Sigmoid colon (tissue), 7 donors: ENCODE measurements around the gene AP4B1. TPM values are rescaled to one million over a fixed set of nuclear protein-coding genes. Genes with fewer than 3 reads are reported as not detected.
"Not testable (repeated sequence)": the region's sequence is repeated elsewhere in the genome, so short reads cannot be mapped to it uniquely, and the experiment has no call there.

ENCODE experiments used
- DNase-seq: peaks from one replicate; pipeline ENCODE4 v3.0.0-alpha.2; 2019
- H3K27ac ChIP-seq, 4 donors: fragments of 200-600 bp; sonication (generic); one replicate each; pipeline ENCODE4 v1.5.1; 2016 to 2019; ENCODE audit warnings: mild to moderate bottlenecking in 1 of 4
- H3K27me3 ChIP-seq, 3 donors: fragments of 200-600 bp; sonication (generic); one replicate each; pipeline ENCODE4 v1.5.1; 2019; ENCODE audit warnings: mild to moderate bottlenecking in 1 of 3
- H3K36me3 ChIP-seq, 4 donors: fragments of 200-600 bp; sonication (generic); one replicate each; pipeline ENCODE4 v1.5.1; 2016 to 2019
- H3K4me1 ChIP-seq, 4 donors: fragments of 200-600 bp; sonication (generic); one replicate each; pipeline ENCODE4 v1.5.1; 2017 to 2019
- H3K4me3 ChIP-seq, 4 donors: fragments of 200-600 bp; sonication (generic); one replicate each; pipeline ENCODE4 v1.5.1; 2017 to 2019; ENCODE audit warnings: mild to moderate bottlenecking in 2 of 4, moderate library complexity in 1 of 4
- H3K9me3 ChIP-seq, 4 donors: fragments of 200-600 bp in 3 of 4; sonication (generic) in 3 of 4; one replicate each; pipeline versions ENCODE4 v1.5.1 to v1.6.1; 2013 to 2019
- CTCF ChIP-seq, 4 experiments: fragments of 450-650 bp in 3 of 4; fragments of 200-600 bp in 1 of 4; IDR thresholded peaks; one replicate each; pipeline ENCODE4 v1.5.1; 2016 to 2019; ENCODE audit warnings: antibody characterized with exemption in 4 of 4, mild to moderate bottlenecking in 3 of 4, moderate library complexity in 2 of 4
- EP300 ChIP-seq, 4 donors: sonication (generic); formaldehyde crosslinking; IDR thresholded peaks; one replicate each; pipeline ENCODE4 v1.6.1; 2017; ENCODE audit warnings: antibody characterized with exemption in 4 of 4
- POLR2A ChIP-seq, 2 donors: fragments of 450-650 bp; IDR thresholded peaks; one replicate each; pipeline ENCODE4 v1.6.1; 2016; ENCODE audit warnings: antibody characterized with exemption in 2 of 2, mild to moderate bottlenecking in 2 of 2, moderate library complexity in 2 of 2
- POLR2AphosphoS5 ChIP-seq, 4 donors: sonication (generic); formaldehyde crosslinking; IDR thresholded peaks; one replicate each; pipeline ENCODE4 v1.6.1; 2017; ENCODE audit warnings: antibody characterized with exemption in 4 of 4
- WGBS, 2 donors: extraction: QIAGEN DNeasy Blood & Tissue Kit; methylation state at CpG; one replicate each; pipeline ENCODE4 v1.1.7; 2013; 5-methylcytosine and 5-hydroxymethylcytosine counted together
- intact Hi-C: fragments of 100-400 bp; cut with DNase I; formaldehyde crosslinking; loops from one replicate; pipeline ENCODE4 v1.15.1; 2023
- polyA plus RNA-seq, 3 donors: library from polyadenylated mRNA; stranded (reverse); fragments of 200-250 nt; gene quantifications; one replicate each; pipeline ENCODE4 v1.2.3, GENCODE V29; 2013
- total RNA-seq, 4 donors: library from RNA; depleted of rRNA; stranded (reverse); fragments of >200 nt; gene quantifications; one replicate each; pipeline ENCODE4 v1.1.0, GENCODE V29; 2016
- donor health status: healthy with polysubstance abuse.
- donor health status: Bipolar disorder and iron deficiency.
- donor health status: healthy.

Gene AP4B1
- total and polyA plus RNA-seq, 7 donors = 4.8 to 21.3 (median 8.0) TPM

GRCh38 chr1:113856401-113856790 is 48.2 kb downstream of the AP4B1 start:
- intact Hi-C loops = no loop called here
- Histone ChIP-seq H3K36me3 (no peaks in the 10 kb centered on the region), H3K27me3 (no peaks in the 10 kb centered on the region), H3K4me3 (no peak overlapping the region), H3K9me3 (no peaks in the 10 kb centered on the region), H3K27ac (peak overlapping the region in 1 of 4 donors; percentile 29), H3K4me1 (no peaks in the 10 kb centered on the region)
- TF ChIP-seq POLR2A (IDR thresholded peaks at IDR 0.05) = no peak
- TF ChIP-seq CTCF (IDR thresholded peaks at IDR 0.05) = no peak
- no peak for TF ChIP-seq EP300 (IDR thresholded peaks at IDR 0.05)
- no peak for TF ChIP-seq POLR2AphosphoS5 (IDR thresholded peaks at IDR 0.05)
- WGBS, 2 donors = 97 to 99% methylated on average over 2 of the region's 2 CpGs
- no peak for DNase-seq

GRCh38 chr1:113855630-113856400 is 48.8 kb downstream of the AP4B1 start:
- WGBS, 2 donors = 81 to 89% methylated on average over 4 of the region's 4 CpGs
- H3K27ac ChIP-seq = peak overlapping the region in 1 of 4 donors; percentile 29
- H3K9me3 ChIP-seq = no peaks in the 10 kb centered on the region
- DNase-seq = no peak
- H3K36me3 ChIP-seq = no peaks in the 10 kb centered on the region
- no peak for TF ChIP-seq POLR2A (IDR thresholded peaks at IDR 0.05)
- TF ChIP-seq POLR2AphosphoS5 (IDR thresholded peaks at IDR 0.05) = no peak
- TF ChIP-seq CTCF (IDR thresholded peaks at IDR 0.05) = no peak
- no peak for TF ChIP-seq EP300 (IDR thresholded peaks at IDR 0.05)
- H3K27me3 ChIP-seq = no peaks in the 10 kb centered on the region
- intact Hi-C loops = no loop called here
- H3K4me1 ChIP-seq = no peaks in the 10 kb centered on the region
- no peak overlapping the region for H3K4me3 ChIP-seq

DNA sequence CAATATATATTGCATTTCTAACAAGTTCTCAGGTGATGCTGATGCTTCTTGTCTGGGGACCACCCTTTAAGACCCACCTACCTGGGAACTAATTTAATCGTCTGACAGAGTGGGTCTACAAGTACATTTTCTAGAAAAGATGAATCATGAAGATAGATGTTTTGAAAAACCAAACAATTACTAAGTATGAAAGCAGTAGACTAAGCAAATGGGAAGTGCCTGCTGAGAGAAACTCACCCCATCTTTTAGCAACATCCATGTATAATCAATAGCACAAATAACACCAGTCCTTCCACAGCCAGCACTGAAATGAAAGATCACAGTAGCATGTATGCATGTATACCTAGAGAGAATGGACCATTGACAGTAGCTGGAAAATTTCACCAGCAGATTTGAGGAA is 50.4 kb downstream of the AP4B1 start:
- intact Hi-C loops = no loop called here
- Histone ChIP-seq H3K4me3 (no peak overlapping the region), H3K9me3 (no peaks in the 10 kb centered on the region), H3K4me1 (no peaks in the 10 kb centered on the region), H3K27ac (no peak overlapping the region), H3K36me3 (no peaks in the 10 kb centered on the region), H3K27me3 (no peaks in the 10 kb centered on the region)
- DNase-seq = no peak
- 39 to 51% methylated on average over 1 of the region's 1 CpG for WGBS, 2 donors
- TF ChIP-seq POLR2AphosphoS5 (IDR thresholded peaks at IDR 0.05) (no peak), CTCF (IDR thresholded peaks at IDR 0.05) (no peak)

GRCh38 chr1:113852694-113853093 is 51.9 kb downstream of the AP4B1 start:
- H3K9me3 ChIP-seq, DNase-seq, H3K36me3 ChIP-seq, H3K4me1 ChIP-seq, H3K4me3 ChIP-seq, intact Hi-C loops, H3K27me3 ChIP-seq: not testable (repeated sequence)
- H3K27ac ChIP-seq = peak overlapping the region in 1 of 4 donors; percentile 33
- 95% methylated on average over 6 of the region's 6 CpGs for WGBS, 2 donors

DNA sequence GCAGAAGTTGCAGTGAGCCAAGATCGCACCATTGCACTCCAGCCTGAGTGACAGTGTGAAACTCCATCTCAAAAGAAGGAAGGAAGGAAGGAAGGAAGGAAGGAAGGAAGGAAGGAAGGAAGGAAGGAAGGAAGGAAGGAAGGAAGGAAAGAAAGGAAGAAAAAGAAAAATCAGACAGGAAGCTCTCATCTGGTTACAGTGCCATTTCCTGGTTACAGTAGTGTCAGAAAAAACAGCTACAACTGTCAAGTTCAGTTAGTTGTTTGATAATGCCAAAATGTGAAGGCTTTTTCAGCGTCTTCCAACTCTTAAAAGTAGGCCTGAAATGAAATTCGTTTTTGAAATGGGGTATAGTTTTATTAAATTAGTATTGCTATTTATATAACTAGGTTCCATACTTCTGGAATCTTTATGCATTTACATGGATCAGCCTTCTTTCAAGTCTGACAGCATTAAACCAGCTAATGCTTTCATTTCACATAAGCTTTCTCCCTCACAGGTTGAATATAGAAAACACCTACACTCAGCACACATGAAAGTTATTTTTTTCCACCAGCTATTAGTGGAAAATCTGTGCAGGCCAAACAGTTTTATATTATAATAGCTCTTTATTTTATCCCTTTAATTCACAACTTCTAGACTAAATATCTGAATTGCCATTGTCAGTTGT is 54.3 kb downstream of the AP4B1 start:
- DNase-seq = no peak
- intact Hi-C loops = no loop called here

More for the DNA sequence above, 54.3 kb downstream of the AP4B1 start:
- Histone ChIP-seq H3K27me3 (no peaks in the 10 kb centered on the region), H3K4me1 (no peaks in the 10 kb centered on the region), H3K9me3 (no peaks in the 10 kb centered on the region), H3K36me3 (no peaks in the 10 kb centered on the region), H3K27ac (no peak overlapping the region), H3K4me3 (no peak overlapping the region)
- WGBS, 2 donors = 76 to 78% methylated on average over 3 of the region's 3 CpGs
- TF ChIP-seq POLR2A (IDR thresholded peaks at IDR 0.05) (no peak), EP300 (IDR thresholded peaks at IDR 0.05) (no peak), CTCF (IDR thresholded peaks at IDR 0.05) (no peak), POLR2AphosphoS5 (IDR thresholded peaks at IDR 0.05) (no peak)
